PFSK-1 (cell line): Measurements from ENCODE around the gene ADAMTS13.

Source experiments
- POLR2AphosphoS5 ChIP-seq: IDR thresholded peaks from 2 replicates; pipeline ENCODE4 v1.6.1; 2012; ENCODE audit warnings: low read depth, mild to moderate bottlenecking, control low read depth, low read length, moderate library complexity
- SIN3A ChIP-seq: IDR thresholded peaks from 2 replicates; pipeline ENCODE4 v1.6.1; 2012; ENCODE audit warnings: mild to moderate bottlenecking, low read length, moderate library complexity, borderline replicate concordance; ENCODE audit not compliant: insufficient read depth
- TAF1 ChIP-seq: IDR thresholded peaks from 2 replicates; pipeline ENCODE4 v1.6.1; 2012; ENCODE audit warnings: low read length, control low read depth, borderline replicate concordance; ENCODE audit not compliant: insufficient read depth
- TF ChIP-seq, protein P1 (sequence below), 2 experiments: IDR thresholded peaks; 2 replicates each; pipeline versions ENCODE4 v1.6.1 to v1.8.0; 2011 to 2012; ENCODE audit warnings: low read depth in 2 of 2, low read length in 2 of 2, control low read depth in 1 of 2, inconsistent platforms in 1 of 2, mild to moderate bottlenecking in 1 of 2, moderate library complexity in 1 of 2; ENCODE audit not compliant: insufficient read depth in 1 of 2

DNA sequence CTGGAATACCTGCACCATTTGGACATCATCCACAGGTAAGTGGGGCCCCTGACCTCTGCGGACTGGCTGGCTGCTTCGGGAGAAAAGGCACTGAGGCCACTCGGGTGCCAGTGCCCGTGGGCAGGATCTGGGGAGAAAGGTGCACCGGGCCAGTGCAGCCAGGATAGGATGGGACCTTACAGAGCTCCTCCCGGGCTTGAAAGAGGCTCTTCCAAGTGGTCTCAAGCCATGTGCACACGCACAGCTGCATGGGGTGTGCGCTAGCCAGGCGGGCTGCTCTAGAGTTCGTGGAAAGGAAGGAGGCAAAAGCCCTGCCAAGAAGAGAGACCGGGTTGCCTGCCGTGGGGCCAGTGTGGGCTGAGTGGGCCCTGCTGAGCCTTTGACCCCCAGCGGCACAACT is 32.6 kb upstream of the ADAMTS13 start:
- TF ChIP-seq POLR2AphosphoS5 (no peak), SIN3A (no peak), TAF1 (no peak)
- TF ChIP-seq, protein P1, sequence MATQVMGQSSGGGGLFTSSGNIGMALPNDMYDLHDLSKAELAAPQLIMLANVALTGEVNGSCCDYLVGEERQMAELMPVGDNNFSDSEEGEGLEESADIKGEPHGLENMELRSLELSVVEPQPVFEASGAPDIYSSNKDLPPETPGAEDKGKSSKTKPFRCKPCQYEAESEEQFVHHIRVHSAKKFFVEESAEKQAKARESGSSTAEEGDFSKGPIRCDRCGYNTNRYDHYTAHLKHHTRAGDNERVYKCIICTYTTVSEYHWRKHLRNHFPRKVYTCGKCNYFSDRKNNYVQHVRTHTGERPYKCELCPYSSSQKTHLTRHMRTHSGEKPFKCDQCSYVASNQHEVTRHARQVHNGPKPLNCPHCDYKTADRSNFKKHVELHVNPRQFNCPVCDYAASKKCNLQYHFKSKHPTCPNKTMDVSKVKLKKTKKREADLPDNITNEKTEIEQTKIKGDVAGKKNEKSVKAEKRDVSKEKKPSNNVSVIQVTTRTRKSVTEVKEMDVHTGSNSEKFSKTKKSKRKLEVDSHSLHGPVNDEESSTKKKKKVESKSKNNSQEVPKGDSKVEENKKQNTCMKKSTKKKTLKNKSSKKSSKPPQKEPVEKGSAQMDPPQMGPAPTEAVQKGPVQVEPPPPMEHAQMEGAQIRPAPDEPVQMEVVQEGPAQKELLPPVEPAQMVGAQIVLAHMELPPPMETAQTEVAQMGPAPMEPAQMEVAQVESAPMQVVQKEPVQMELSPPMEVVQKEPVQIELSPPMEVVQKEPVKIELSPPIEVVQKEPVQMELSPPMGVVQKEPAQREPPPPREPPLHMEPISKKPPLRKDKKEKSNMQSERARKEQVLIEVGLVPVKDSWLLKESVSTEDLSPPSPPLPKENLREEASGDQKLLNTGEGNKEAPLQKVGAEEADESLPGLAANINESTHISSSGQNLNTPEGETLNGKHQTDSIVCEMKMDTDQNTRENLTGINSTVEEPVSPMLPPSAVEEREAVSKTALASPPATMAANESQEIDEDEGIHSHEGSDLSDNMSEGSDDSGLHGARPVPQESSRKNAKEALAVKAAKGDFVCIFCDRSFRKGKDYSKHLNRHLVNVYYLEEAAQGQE (IDR thresholded peaks at IDR 0.05; ENCODE audit: insufficient read depth in 1 of 2, low read depth in 2 of 2, low read length in 2 of 2): no peak
